ENCODE data around the gene OLFML1. TPM values are rescaled to one million over a fixed set of nuclear protein-coding genes. Genes with fewer than 3 reads are reported as not detected.
"Not testable (repeated sequence)": the region's sequence is repeated elsewhere in the genome, so short reads cannot be mapped to it uniquely, and the experiment has no call there.

Gene OLFML1
- total RNA-seq, 1 donor from 2014 or later: not detected

- intact Hi-C loops (cut with micrococcal nuclease): no loop called here
- Mint-ChIP-seq H3K9me3 (no peaks in the 10 kb centered on the region), H3K4me1 (peaks cover 12% of the 10 kb centered on the region), H3K27me3 (peaks cover 21% of the 10 kb centered on the region), H3K4me3 (no peak overlapping the region), H3K27ac (no peak overlapping the region), H3K36me3 (ENCODE audit: low read depth) (no peaks in the 10 kb centered on the region)
- no peak for DNase-seq
These were observed 26.1 kb downstream of the OLFML1 start for GRCh38 chr11:7511401-7511800.

GRCh38 chr11:7512525-7513233 lies 27.4 kb downstream of the OLFML1 start:
- DNase-seq: peak; percentile 68
- H3K4me3 Mint-ChIP-seq: peak overlapping the region; percentile 90
- H3K36me3 Mint-ChIP-seq (ENCODE audit: low read depth): no peaks in the 10 kb centered on the region
- H3K4me1 Mint-ChIP-seq: peaks cover 12% of the 10 kb centered on the region
- peak overlapping the region; percentile 84 for H3K27ac Mint-ChIP-seq
- intact Hi-C loops (cut with micrococcal nuclease): loop anchor here (1.0 to 2.0 kb wide), 2 partner anchors 153 to 176 kb away; no protein-coding TSS in a partner anchor
- H3K9me3 Mint-ChIP-seq: no peaks in the 10 kb centered on the region
- peaks cover 30% of the 10 kb centered on the region for H3K27me3 Mint-ChIP-seq

- H3K4me1 Mint-ChIP-seq: peaks cover 12% of the 10 kb centered on the region
- H3K27me3 Mint-ChIP-seq: peaks cover 30% of the 10 kb centered on the region
- peak within 1 kb of the TSS; percentile 84 for H3K27ac Mint-ChIP-seq
- no peaks in the 10 kb centered on the region for H3K9me3 Mint-ChIP-seq
- H3K36me3 Mint-ChIP-seq (ENCODE audit: low read depth): no peaks in the 10 kb centered on the region
- intact Hi-C loops (cut with micrococcal nuclease): loop anchor here (1.0 to 2.0 kb wide), 2 partner anchors 152 to 175 kb away; no protein-coding TSS in a partner anchor
- peak; percentile 97 for DNase-seq
- peak within 1 kb of the TSS; percentile 90 for H3K4me3 Mint-ChIP-seq
These were observed 28.2 kb downstream of the OLFML1 start, which contains the start of gene PPFIBP2 for GRCh38 chr11:7513234-7514098. Gene PPFIBP2 (plus strand): TSS chr11:7513999. CDS start chr11:7549476, 35,477 bp downstream.

- intact Hi-C loops (cut with micrococcal nuclease): no loop called here
- H3K4me1 Mint-ChIP-seq: peaks cover 12% of the 10 kb centered on the region
- H3K27ac Mint-ChIP-seq: no peak overlapping the region
- peak overlapping the region; percentile 90 for H3K4me3 Mint-ChIP-seq
- H3K27me3 Mint-ChIP-seq: peaks cover 30% of the 10 kb centered on the region
- no peaks in the 10 kb centered on the region for H3K9me3 Mint-ChIP-seq
- no peaks in the 10 kb centered on the region for H3K36me3 Mint-ChIP-seq (ENCODE audit: low read depth)
- no peak for DNase-seq
These were observed 28.8 kb downstream of the OLFML1 start for GRCh38 chr11:7514099-7514591.

GRCh38 chr11:7515447-7515886 lies 30.2 kb downstream of the OLFML1 start:
- H3K36me3 Mint-ChIP-seq (ENCODE audit: low read depth): no peaks in the 10 kb centered on the region
- H3K27ac Mint-ChIP-seq: no peak overlapping the region
- H3K4me3 Mint-ChIP-seq: no peak overlapping the region
- H3K4me1 Mint-ChIP-seq: peaks cover 12% of the 10 kb centered on the region
- DNase-seq: no peak
- intact Hi-C loops (cut with micrococcal nuclease): no loop called here
- H3K27me3 Mint-ChIP-seq: peaks cover 29% of the 10 kb centered on the region
- no peaks in the 10 kb centered on the region for H3K9me3 Mint-ChIP-seq

- Mint-ChIP-seq H3K36me3 (ENCODE audit: low read depth) (no peaks in the 10 kb centered on the region), H3K9me3 (no peaks in the 10 kb centered on the region), H3K4me1 (peaks cover 12% of the 10 kb centered on the region), H3K27ac (no peak overlapping the region), H3K4me3 (no peak overlapping the region), H3K27me3 (peaks cover 29% of the 10 kb centered on the region)
- no peak for DNase-seq
- intact Hi-C loops (cut with micrococcal nuclease): no loop called here
These were observed 31.2 kb downstream of the OLFML1 start for GRCh38 chr11:7516475-7516874.

GRCh38 chr11:7517743-7518142 lies 32.4 kb downstream of the OLFML1 start:
- intact Hi-C loops (cut with micrococcal nuclease); H3K27ac Mint-ChIP-seq; H3K4me1 Mint-ChIP-seq: not testable (repeated sequence)

GRCh38 chr11:7518811-7519562 lies 33.7 kb downstream of the OLFML1 start:
- peaks cover 3% of the 10 kb centered on the region for H3K9me3 Mint-ChIP-seq
- H3K27me3 Mint-ChIP-seq: peaks cover 29% of the 10 kb centered on the region
- intact Hi-C loops (cut with micrococcal nuclease): no loop called here
- no peak overlapping the region for H3K4me3 Mint-ChIP-seq
- H3K4me1 Mint-ChIP-seq: peaks cover 7% of the 10 kb centered on the region
- no peak for DNase-seq
- H3K27ac Mint-ChIP-seq: no peak overlapping the region
- H3K36me3 Mint-ChIP-seq (ENCODE audit: low read depth): no peaks in the 10 kb centered on the region

More at GRCh38 chr11:7517743-7518142, 32.4 kb downstream of the OLFML1 start:
- not testable (repeated sequence) for DNase-seq; H3K9me3 Mint-ChIP-seq; H3K36me3 Mint-ChIP-seq (ENCODE audit: low read depth); H3K4me3 Mint-ChIP-seq
- H3K27me3 Mint-ChIP-seq: peaks cover 29% of the 10 kb centered on the region

- Mint-ChIP-seq H3K9me3 (peaks cover 3% of the 10 kb centered on the region), H3K27me3 (peaks cover 21% of the 10 kb centered on the region), H3K4me1 (peaks cover 9% of the 10 kb centered on the region), H3K27ac (no peak overlapping the region), H3K4me3 (no peak overlapping the region), H3K36me3 (ENCODE audit: low read depth) (no peaks in the 10 kb centered on the region)
- DNase-seq: no peak
- intact Hi-C loops (cut with micrococcal nuclease): no loop called here
These were observed 35.0 kb downstream of the OLFML1 start for GRCh38 chr11:7520011-7520942.

GRCh38 chr11:7520981-7521487 lies 35.7 kb downstream of the OLFML1 start:
- no peak for DNase-seq
- Mint-ChIP-seq H3K27me3 (peaks cover 13% of the 10 kb centered on the region), H3K4me3 (no peak overlapping the region), H3K36me3 (ENCODE audit: low read depth) (no peaks in the 10 kb centered on the region), H3K9me3 (peaks cover 3% of the 10 kb centered on the region), H3K27ac (no peak overlapping the region), H3K4me1 (peaks cover 14% of the 10 kb centered on the region)
- intact Hi-C loops (cut with micrococcal nuclease): no loop called here

- intact Hi-C loops (cut with micrococcal nuclease): no loop called here
- H3K27ac Mint-ChIP-seq: no peak overlapping the region
- no peak overlapping the region for H3K4me3 Mint-ChIP-seq
- H3K36me3 Mint-ChIP-seq (ENCODE audit: low read depth): no peaks in the 10 kb centered on the region
- no peak for DNase-seq
- peaks cover 20% of the 10 kb centered on the region for H3K4me1 Mint-ChIP-seq
- peaks cover 4% of the 10 kb centered on the region for H3K27me3 Mint-ChIP-seq
- peaks cover 3% of the 10 kb centered on the region for H3K9me3 Mint-ChIP-seq
These were observed 36.8 kb downstream of the OLFML1 start for GRCh38 chr11:7522121-7522520.

GRCh38 chr11:7522546-7522945 lies 37.2 kb downstream of the OLFML1 start:
- H3K27me3 Mint-ChIP-seq: no peaks in the 10 kb centered on the region
- DNase-seq: no peak
- no peaks in the 10 kb centered on the region for H3K36me3 Mint-ChIP-seq (ENCODE audit: low read depth)
- H3K9me3 Mint-ChIP-seq: peaks cover 3% of the 10 kb centered on the region
- intact Hi-C loops (cut with micrococcal nuclease): no loop called here
- H3K27ac Mint-ChIP-seq: no peak overlapping the region
- peaks cover 24% of the 10 kb centered on the region for H3K4me1 Mint-ChIP-seq
- H3K4me3 Mint-ChIP-seq: no peak overlapping the region
